ENCODE measurements around the gene SPAG9. TPM values are rescaled to one million over a fixed set of nuclear protein-coding genes. Genes with fewer than 3 reads are reported as not detected.
"Not testable (repeated sequence)": the region's sequence is repeated elsewhere in the genome, so short reads cannot be mapped to it uniquely, and the experiment has no call there.

Gene SPAG9
- polyA plus RNA-seq, 1 donor from 2014 or later: 201 TPM

DNA sequence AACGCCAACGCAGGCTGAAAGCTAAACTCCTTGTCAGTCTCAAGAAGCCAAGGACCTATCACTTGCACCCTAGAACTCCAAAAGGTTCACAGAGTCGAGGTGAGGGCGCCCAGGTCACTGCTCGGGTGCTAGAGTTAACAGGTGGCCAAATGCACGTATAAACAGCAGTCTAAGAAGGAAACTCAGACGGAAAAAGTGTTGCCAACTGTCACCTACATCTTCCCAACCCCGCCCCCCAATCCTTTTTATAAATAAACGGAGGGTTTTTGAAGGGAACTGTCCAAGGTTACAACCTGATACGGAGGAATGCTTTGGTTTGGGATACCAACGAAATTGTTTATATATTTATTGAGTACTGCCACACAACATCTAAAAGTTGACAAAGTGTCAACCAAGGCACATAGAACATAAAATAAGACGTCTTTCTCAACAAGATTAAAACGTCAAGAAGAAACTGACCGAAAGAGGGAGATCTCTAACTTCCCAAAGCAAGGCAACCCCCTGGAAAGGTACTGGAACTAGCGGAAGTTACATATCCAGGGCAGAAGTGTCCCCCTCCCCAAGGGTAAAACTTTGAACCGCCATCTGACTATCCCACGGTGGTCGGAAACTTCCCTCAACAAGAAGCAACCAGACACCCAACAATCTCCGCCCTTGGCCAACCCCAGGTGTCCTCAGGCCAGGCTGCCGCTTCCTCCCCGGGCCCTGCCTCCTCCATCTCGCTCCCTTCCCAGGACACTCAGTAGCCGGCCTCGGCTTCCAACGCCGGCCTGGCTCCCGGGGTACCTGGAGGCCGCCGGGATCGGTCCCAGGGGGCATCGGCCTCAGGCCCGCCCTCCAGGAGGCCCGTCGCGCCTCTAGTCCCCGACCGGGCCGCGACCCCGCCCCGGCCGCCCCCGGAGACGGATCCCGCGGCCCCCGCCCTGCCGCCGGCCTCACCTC lies 982 bp downstream of the SPAG9 start:
- peak overlapping the region; percentile 96 for H3K9ac ChIP-seq (ENCODE audit: low read length)

DNA sequence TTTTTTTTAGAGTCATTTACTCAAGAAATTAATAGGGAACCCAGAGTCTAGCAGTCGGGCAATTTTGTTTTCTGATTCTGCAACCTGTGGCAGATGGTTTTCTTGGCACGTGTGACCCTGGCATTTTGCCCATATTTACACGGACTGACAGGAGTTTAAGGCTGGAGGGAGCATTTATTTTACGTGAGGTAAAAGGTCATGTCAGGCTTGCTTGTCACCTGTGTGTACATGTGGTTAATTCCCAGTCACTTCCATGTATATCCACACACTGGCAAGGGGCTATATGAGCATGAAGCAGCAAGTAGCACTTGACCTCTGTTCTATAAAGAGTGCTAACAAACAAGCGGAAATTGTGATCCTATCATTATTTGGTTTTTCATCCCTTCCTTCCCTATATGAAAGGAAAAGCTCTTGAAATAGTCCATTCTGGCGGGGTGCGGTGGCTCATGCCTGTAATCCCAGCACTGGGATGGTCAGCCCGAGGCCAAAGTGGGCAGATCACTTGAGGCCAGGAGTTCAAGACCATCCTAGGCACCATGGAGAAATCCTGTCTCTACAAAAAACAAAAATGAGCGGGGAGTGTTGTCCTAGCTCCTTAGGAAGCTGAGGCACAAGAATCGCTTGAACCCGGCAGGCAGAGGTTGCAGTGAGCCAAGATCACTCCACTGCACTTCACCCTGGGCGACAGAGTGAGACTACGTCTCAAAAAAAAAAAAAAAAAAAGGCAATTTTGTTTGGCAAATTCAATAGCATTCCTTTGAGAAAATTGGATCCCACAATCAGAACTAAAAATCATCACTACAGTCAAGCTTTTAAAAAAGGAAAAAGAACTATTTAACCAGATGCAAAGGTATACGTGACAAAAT lies 2.1 kb downstream of the SPAG9 start:
- Histone ChIP-seq H3K27me3 (ENCODE audit: insufficient read depth, low read depth, low read length) (no peaks in the 10 kb centered on the region), H3K79me2 (replicated peaks; ENCODE audit: insufficient read depth, low read length) (peaks cover 49% of the 10 kb centered on the region), H2AFZ (ENCODE audit: low read depth, low read length) (no peak overlapping the region), H4K20me1 (ENCODE audit: insufficient read depth) (no peaks in the 10 kb centered on the region), H3K9me2 (ENCODE audit: insufficient read depth, low read length) (no peaks in the 10 kb centered on the region), H3K9ac (ENCODE audit: low read length) (peak overlapping the region; percentile 96), H3K27ac (ENCODE audit: low read length) (no peak overlapping the region), H3K36me3 (ENCODE audit: insufficient read depth, low read length) (no peaks in the 10 kb centered on the region), H3K4me3 (ENCODE audit: low read length) (peak overlapping the region; percentile 99), H3K4me2 (ENCODE audit: low read length) (peak overlapping the region; percentile 91), H3F3A (ENCODE audit: insufficient read depth, low read length, poor library complexity, severe bottlenecking) (no peaks in the 10 kb centered on the region), H3K9me3 (ENCODE audit: low read length) (no peaks in the 10 kb centered on the region)
- no peak for TF ChIP-seq POLR2AphosphoS5 (IDR thresholded peaks at IDR 0.05)
- no peak for TF ChIP-seq SMC3 (conservative IDR thresholded peaks at IDR 0.05; ENCODE audit: poor library complexity)

More for the DNA sequence above, 982 bp downstream of the SPAG9 start:
- TF ChIP-seq, protein P1, sequence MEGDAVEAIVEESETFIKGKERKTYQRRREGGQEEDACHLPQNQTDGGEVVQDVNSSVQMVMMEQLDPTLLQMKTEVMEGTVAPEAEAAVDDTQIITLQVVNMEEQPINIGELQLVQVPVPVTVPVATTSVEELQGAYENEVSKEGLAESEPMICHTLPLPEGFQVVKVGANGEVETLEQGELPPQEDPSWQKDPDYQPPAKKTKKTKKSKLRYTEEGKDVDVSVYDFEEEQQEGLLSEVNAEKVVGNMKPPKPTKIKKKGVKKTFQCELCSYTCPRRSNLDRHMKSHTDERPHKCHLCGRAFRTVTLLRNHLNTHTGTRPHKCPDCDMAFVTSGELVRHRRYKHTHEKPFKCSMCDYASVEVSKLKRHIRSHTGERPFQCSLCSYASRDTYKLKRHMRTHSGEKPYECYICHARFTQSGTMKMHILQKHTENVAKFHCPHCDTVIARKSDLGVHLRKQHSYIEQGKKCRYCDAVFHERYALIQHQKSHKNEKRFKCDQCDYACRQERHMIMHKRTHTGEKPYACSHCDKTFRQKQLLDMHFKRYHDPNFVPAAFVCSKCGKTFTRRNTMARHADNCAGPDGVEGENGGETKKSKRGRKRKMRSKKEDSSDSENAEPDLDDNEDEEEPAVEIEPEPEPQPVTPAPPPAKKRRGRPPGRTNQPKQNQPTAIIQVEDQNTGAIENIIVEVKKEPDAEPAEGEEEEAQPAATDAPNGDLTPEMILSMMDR (IDR thresholded peaks at IDR 0.05; ENCODE audit: poor library complexity, severe bottlenecking): peak; percentile 13
- TF ChIP-seq SMC3 (conservative IDR thresholded peaks at IDR 0.05; ENCODE audit: poor library complexity): no peak
- H3K27me3 ChIP-seq (ENCODE audit: insufficient read depth, low read depth, low read length): no peaks in the 10 kb centered on the region
- H3F3A ChIP-seq (ENCODE audit: insufficient read depth, low read length, poor library complexity, severe bottlenecking): no peaks in the 10 kb centered on the region
- H3K4me2 ChIP-seq (ENCODE audit: low read length): peak overlapping the region; percentile 91
- no peaks in the 10 kb centered on the region for H4K20me1 ChIP-seq (ENCODE audit: insufficient read depth)
- peak overlapping the region; percentile 93 for H3K27ac ChIP-seq (ENCODE audit: low read length)
- no peaks in the 10 kb centered on the region for H3K9me2 ChIP-seq (ENCODE audit: insufficient read depth, low read length)
- peak overlapping the region; percentile 73 for H2AFZ ChIP-seq (ENCODE audit: low read depth, low read length)
- H3K36me3 ChIP-seq (ENCODE audit: insufficient read depth, low read length): no peaks in the 10 kb centered on the region
- H3K4me3 ChIP-seq (ENCODE audit: low read length): peak overlapping the region; percentile 99
- peaks cover 39% of the 10 kb centered on the region for H3K79me2 ChIP-seq (replicated peaks; ENCODE audit: insufficient read depth, low read length)
- H3K9me3 ChIP-seq (ENCODE audit: low read length): no peaks in the 10 kb centered on the region

DNA sequence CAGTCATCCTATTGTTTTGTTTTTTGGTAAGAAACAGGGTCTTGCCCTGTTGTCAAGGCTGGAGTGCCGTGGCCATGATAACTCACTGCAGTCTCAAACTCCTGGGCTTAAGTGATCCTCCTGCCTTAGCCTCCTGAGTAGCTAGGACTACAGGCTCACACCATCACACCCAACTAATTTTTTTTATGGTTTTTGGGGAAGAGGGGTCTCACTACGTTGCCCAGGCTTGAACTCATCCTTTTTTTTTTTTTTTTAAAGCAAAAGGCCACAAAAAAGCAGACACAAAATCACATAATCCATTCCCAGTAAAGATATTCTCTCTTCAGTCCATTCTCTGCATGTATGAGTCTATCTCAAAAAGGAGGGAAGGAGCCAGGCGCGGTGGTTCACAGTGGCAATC lies 5.5 kb downstream of the SPAG9 start:
- H3K4me3 ChIP-seq (ENCODE audit: low read length): no peak overlapping the region
- H3K9me3 ChIP-seq (ENCODE audit: low read length): no peaks in the 10 kb centered on the region
- no peak overlapping the region for H3K9ac ChIP-seq (ENCODE audit: low read length)
- H3K27ac ChIP-seq (ENCODE audit: low read length): no peak overlapping the region
- no peaks in the 10 kb centered on the region for H3K36me3 ChIP-seq (ENCODE audit: insufficient read depth, low read length)
- peaks cover 59% of the 10 kb centered on the region for H3K79me2 ChIP-seq (replicated peaks; ENCODE audit: insufficient read depth, low read length)
- no peak overlapping the region for H3K4me2 ChIP-seq (ENCODE audit: low read length)
- no peaks in the 10 kb centered on the region for H3F3A ChIP-seq (ENCODE audit: insufficient read depth, low read length, poor library complexity, severe bottlenecking)
- H2AFZ ChIP-seq (ENCODE audit: low read depth, low read length): no peak overlapping the region
- H3K27me3 ChIP-seq (ENCODE audit: insufficient read depth, low read depth, low read length): no peaks in the 10 kb centered on the region
- H4K20me1 ChIP-seq (ENCODE audit: insufficient read depth): no peaks in the 10 kb centered on the region
- TF ChIP-seq TAF1 (IDR thresholded peaks at IDR 0.05; ENCODE audit: low read depth) (no peak), EP300 (conservative IDR thresholded peaks at IDR 0.05; ENCODE audit: poor library complexity, severe bottlenecking) (no peak), EZH2 (IDR thresholded peaks at IDR 0.05; ENCODE audit: borderline replicate concordance, insufficient read depth, low read length, poor library complexity, severe bottlenecking) (no peak), MXI1 (conservative IDR thresholded peaks at IDR 0.05; ENCODE audit: poor library complexity, severe bottlenecking) (no peak), POLR2AphosphoS5 (IDR thresholded peaks at IDR 0.05) (no peak)
- no peaks in the 10 kb centered on the region for H3K9me2 ChIP-seq (ENCODE audit: insufficient read depth, low read length)

DNA sequence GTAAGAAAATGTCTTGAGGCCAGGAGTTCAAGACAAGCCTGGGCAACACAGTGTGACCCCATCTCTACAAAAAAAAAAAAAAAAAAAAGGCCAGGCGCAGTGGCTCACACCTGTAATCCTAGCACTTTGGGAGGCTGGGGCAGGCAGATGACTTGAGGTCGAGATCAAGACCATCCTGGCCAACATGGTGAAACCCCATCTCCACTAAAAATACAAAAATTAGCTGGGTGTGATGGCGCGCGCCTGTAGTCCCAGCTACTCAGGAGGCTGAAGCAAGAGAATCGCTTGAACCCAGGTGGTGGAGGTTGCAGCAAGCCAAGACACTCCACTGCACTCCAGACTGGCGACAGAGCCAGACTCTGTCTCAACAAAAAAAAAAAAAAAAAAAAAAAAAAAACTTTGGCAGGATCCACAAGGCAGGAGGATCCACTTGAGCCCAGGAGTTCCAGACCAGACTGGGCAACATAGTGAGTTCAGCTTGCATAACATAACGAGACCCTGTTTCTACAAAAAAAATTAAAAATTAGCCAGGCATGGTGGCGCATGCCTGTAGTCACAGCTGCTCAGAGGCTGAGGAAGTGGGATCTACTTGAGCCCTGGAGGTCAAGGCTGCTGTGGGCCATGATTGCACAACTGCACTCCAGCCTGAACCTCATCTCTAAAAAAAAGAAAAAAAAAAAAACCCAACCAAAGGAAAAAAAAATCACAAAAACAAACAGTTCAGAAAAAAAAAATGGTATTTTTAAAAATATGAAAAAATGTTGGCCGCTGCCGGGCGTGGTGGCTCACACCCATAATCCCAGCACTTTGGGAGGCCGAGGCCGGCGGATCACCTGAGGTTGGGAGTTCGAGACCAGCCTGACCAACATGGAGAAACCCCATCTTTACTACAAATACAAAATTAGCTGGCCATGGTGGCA lies 8.1 kb downstream of the SPAG9 start:
- not testable (repeated sequence) for H3K9me3 ChIP-seq (ENCODE audit: low read length); H3K27ac ChIP-seq (ENCODE audit: low read length); H3K9me2 ChIP-seq (ENCODE audit: insufficient read depth, low read length); H2AFZ ChIP-seq (ENCODE audit: low read depth, low read length); H3K4me3 ChIP-seq (ENCODE audit: low read length); H3K9ac ChIP-seq (ENCODE audit: low read length); H3K27me3 ChIP-seq (ENCODE audit: insufficient read depth, low read depth, low read length); H3K4me2 ChIP-seq (ENCODE audit: low read length); H3F3A ChIP-seq (ENCODE audit: insufficient read depth, low read length, poor library complexity, severe bottlenecking); H4K20me1 ChIP-seq (ENCODE audit: insufficient read depth); H3K36me3 ChIP-seq (ENCODE audit: insufficient read depth, low read length)
- peaks cover 51% of the 10 kb centered on the region for H3K79me2 ChIP-seq (replicated peaks; ENCODE audit: insufficient read depth, low read length)

All from neural cell (in vitro differentiated cells).